GM21526 (cell line): ENCODE results near the gene AUTS2.
A peak's percentile ranks its signal among the peaks of the same experiment; 100 is the strongest.
"Not testable (repeated sequence)": the region's sequence is repeated elsewhere in the genome, so short reads cannot be mapped to it uniquely, and the experiment has no call there.

Source experiments
- ATAC-seq: cut with Tn5 transposase; IDR thresholded peaks from one replicate; pipeline ENCODE4 v1.9.1; 2021; ENCODE audit warnings: moderate library complexity; ENCODE audit not compliant: unreplicated experiment, low FRiP score

AUTS2 gene

DNA sequence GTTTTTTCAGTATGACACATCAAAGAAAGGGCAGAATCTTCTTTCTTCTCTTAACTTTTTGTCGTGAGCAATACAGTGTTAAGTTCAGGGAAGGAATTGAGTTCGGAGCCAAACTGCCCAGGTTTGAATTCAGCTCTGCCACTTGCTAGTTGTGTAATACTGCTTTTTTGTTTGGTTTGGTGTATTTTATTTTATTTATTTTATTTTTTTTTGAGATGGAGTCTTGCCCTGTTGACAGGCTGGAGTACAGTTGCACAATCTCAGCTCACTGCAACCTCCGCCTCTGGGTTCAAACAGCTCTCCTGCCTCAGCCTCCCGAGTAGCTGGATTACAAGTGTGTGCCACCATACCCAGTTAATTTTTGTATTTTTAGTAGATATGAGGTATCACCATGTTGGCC lies 993.9 kb downstream of the AUTS2 start:
- ATAC-seq: no peak

DNA sequence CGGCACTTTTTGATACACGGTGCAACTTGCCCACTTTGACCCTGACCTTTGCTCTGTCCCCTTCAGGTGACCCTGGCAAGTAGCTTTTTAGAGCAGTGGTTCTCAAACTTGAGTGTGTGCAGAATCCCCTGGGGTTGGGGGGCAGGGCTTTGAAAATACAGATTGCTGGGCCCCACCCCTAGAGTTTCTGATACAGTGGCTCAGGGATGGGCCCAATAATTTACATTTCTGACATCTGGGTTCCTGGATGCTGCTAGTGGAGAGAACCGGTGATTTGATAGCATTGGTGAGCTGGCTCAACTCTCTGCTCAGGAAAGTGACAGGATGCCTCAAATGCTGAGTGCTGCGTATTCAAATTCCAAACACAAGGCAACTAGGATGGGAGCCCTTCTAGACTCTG lies 995.9 kb downstream of the AUTS2 start:
- ATAC-seq: no peak

DNA sequence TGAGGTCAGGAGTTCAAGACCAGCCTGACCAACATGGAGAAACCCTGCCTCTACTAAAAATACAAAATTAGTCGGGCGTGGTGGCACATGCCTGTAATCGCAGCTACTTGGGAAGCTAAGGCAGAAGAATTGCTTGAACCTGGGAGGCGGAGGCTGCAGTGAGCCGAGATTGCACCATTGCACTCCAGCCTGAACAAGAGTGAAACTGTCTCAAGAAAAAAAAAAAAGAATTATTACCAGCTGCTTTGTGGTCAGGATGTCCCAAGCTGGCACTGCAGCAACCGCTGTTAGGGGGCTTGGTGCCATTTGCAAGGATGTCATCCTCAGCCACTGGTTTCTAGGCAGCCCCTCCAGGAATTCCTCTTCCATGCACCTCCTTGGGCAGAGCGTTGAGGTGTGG lies 996.6 kb downstream of the AUTS2 start:
- ATAC-seq: not testable (repeated sequence)

DNA sequence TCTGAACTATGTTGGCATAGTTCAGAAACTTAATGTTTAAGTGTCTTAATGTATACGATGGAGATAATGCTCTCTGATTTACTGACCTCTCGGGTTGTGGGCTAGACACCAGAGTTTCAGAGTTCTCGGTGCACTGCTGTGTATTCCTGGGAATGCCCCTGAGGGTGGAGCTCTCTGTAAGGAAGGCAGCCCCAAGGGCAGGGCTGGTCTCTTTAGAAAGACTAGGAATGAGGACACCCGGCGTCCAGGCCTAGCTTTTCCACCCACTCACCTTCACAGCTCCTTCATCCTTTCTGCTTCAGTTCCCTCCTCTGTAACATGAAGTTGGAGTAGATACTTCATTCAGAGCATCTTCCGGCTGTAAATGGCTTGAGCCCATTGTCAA lies 997.1 kb downstream of the AUTS2 start:
- ATAC-seq: no peak

DNA sequence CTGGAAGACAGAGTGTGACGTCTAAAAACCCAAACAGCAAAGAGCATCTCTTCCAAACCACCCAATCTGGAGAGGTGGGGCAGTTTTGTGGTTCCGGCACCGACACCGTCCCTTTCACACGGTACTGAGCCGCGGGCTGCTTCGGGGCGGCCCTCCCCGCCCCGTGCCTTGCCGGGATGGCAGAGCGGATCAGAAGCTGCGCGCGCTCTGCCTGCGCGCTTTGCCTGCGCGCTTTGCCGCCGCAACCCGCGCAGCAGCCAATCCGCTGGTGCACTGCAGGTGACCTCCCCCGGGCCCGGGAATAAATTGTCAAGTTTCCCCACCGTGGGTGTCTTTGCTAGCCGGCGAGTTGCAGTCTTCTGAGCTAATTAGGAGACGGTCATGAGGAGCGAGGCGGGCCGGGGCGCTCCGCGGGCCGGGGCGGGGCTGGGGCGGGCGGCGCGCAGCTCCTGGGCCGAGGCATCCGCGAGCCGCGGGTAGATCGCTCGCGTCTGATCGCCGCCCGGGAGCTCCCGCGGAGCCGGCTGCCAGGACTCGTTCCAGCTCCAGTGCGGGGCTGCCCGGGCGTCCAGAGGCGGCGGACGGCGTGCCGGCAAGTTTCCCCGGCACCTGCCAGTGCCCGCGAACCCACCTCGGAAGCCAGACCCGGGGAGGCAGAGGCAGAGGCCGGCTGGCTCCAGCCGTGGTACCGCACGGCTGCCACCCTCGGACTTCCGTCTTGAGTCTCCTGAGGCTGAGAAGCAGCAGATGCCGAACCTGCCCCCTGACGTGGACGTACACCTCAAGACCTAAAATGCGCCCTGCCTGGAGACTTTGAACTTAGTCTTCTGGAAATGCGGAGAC lies 997.7 kb downstream of the AUTS2 start:
- ATAC-seq: peak; percentile 65

DNA sequence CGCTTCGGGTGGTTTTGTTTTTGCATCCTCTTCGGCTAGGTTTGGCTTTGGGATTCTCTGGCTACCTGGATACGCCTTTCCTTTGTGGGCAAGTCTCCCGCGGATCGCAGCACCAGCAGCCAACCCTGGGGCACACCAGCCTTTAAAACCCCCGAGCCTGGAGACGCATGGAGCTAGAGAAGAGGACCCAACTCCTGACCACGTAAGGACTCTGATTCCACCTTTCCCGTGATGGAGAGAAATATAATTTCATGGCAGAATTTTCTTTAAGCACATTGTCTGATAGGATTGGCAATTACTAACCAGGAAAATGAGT lies 998.3 kb downstream of the AUTS2 start:
- no peak for ATAC-seq

DNA sequence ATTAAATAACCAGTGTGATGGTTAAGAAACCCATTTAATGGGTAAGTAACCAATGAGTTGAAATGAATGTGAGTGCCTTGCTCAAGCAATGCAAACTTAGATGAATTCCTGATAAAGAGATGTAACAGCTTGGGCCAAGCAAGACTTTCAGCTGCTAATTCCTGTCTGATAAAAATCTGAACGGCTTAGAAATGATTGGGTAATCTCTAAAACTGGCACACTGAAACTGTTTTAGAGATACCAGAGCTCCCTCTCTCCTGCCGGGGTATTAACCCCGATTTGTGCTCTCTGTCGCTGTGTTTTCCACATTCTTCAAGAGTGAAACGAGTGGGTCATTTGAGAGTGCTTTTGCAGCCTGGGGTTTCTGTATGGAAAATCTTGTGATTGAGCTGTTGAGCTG lies 998.8 kb downstream of the AUTS2 start:
- no peak for ATAC-seq

DNA sequence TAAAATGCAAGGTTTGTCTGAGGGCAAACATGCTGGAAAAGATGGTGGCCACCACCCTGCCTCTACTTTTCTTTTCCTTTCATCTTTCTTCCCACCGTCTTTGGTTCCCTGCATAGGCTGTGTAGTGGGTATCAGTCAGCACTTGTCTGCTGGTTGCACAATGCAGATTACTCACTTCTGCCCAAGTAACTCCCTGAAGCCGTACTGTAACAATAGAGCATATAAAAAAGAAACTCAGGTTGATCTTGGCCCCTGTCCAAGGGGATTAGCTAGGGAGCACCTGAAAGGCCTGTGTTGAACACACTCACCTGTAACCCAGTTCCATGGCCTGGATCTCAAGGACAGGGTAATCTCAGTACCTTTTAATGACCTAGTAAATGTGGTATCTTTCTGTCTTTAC lies 1000.7 kb downstream of the AUTS2 start:
- ATAC-seq: no peak

DNA sequence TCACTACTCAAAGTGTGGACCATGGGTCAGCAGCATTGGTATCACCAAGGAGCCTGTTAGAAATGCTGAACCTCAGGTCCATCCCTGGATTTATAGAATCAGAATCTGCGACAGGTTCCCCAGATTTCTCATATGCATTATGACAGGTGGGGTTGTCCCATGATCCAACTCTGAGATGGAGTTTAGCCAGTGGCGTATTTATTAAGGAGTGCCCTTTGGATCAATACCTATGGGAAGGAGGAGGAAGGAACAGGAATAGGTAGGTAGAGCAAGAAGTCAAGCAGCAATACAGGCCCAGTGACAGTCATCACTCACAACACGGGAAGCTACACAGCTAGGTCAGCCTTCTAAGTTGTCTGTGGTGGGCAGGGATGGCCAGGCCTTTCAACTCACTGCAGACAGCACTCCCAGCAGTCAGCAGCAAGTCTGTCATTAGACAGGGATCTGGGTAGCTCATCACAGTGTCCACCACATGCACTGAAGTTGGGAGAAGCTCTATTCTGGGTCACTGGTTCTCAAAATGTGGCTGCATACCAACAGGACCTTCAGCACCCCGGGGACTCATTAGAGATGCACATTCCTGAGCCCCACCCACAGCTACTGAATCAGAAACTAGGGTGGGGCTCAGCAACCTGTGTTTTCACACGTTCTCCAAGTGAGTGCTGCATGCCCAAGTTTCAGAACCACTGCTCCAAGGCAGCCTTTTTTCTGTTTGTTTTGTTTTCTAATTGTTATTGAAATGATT lies 1001.3 kb downstream of the AUTS2 start:
- no peak for ATAC-seq

DNA sequence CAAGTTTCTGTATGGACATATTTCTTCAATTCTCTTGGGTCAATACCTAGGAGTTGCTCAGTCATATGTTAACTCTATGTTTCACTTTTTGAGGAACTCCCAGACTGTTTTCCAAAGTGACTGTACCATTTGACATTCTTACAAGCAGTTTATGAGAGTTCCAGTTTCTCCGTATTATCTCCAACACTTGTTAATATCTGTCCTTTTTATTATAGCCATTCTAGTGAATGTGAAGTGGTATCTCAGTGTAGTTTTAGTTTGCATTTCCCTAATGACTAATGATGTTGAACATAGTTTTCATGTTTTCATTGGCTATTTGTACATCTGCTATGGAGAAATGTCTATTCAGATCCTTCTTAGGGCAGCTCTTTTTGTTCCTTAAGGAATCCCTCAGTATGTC lies 1002.7 kb downstream of the AUTS2 start:
- ATAC-seq: no peak

DNA sequence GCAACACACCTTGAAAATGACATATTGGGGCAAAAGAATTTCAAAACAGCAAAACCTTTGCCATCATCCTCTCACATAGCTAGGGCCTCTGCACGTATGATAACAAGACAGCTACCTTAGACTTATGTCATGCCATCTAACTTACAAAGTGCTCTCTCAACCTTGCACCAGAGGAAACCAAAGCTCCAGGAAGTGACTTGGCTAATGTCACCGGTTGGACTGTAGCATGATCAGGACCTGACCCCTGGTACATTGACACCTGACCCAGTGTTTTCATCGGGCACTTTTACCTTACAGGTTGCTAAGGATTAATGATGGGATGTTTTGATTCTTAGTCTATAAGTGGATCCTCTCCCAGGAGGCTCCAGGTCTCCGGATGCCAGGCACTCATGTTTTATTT lies 1003.8 kb downstream of the AUTS2 start:
- ATAC-seq: no peak

DNA sequence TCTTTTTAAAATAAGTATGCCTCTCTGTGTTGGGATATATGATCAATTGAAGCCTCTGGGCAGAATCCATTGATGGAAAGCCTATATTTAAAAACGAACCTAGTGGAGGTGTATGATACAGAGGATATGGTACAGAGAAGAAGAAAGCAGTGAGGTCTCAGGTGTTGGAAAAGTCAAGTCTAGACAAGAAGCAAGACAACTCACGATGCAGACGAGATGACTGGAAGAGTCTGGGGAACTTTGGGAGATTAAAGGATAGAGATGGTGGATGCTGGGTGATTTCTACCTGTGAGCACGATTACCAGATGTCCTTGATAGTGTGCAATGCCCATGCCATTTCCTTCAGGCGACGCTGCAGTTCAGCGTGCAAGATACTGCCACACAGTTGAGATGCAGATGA lies 1009.0 kb downstream of the AUTS2 start:
- ATAC-seq: no peak

DNA sequence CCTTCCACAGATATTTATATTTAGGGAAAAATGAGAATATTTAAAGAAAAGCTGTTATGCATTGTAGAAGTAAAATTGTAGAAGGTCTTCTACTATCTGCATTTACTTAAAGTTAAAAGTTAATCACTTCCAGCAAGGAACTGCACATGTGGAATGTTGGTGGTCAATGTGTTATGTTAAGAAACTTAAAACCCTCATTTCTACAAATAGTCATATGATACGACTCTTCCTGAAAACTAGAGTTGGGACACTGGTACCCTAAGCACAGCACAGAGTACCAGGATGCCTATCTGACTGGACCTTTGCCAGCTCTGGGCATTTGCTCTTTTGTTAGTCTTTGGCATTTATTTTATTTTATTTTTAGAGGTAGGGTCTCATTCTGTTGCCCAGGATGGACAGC lies 1009.5 kb downstream of the AUTS2 start:
- no peak for ATAC-seq

DNA sequence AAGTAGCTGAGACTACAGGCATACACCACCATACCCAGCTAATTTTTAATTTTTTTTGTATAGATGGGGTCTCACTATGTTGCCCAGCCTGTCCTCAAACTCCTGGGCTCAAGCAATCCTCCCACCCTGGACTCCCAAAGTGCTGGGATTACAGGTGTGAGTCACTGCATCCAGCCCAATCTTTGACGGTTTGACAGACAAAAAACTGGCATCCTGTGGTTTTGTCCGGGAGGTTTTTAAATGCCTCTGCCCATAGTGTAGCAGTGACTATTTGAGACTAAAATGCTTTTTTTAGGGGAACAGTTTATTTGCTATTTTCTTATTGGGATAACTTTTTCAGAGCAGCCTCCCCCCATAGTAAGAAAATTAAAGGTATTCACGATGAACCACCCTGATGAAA lies 1010.0 kb downstream of the AUTS2 start:
- no peak for ATAC-seq

DNA sequence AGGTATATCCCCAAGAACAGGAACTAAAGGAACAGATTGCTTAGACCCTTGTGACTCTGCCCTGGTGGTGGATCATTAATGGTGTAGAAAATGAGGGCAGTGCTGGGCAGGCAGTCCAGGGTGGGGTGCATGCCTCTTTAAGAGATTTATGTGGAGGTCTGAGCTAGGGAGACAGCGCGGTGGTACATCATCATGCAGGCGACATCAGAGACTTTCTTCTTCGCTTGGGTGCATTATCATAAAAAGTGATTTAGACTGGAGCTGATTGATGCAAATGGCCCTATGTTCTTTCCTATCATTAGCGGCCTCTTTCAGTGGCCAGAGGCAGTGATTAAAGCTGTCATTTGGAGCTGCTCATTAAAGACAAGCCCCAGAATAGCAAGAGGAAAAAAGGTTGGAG lies 1014.5 kb downstream of the AUTS2 start:
- no peak for ATAC-seq

DNA sequence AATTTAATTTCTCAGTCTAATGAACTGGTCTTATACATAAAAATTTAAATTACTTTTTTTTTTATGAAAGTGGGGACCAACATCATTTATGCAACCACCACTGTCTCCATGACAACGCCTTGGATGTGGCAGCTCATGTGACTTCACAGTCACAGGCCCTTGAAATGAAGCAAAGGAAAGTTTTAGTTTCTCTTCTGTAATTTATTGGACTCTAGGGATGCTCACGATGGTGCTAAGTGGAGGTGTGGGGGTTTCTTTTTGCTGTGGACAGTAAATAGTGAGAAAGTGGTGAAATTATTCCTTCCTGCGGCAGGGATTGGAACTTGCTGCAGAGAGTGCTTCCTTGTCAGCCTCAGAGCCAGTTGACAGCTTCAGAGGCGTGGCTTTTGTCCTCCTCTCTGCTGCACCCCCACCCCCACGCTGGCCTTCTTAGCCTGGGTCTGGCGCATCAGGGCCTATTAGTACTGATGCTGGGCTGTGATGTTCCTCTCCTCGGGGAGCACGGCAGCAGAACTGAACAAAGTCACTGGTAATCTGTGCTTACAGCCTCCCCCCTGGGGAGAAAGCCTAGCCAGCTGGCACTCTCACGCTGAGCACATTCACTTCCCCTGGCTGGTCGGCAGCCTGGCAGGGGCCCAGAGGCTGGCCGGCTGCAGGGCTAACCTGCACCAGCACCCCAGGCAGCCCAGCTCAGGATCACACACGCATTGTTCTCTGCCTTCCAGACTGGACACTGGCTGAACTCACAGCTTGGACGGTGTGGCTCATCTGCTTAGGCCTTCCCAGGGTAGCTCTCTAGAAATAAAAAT lies 1016.2 kb downstream of the AUTS2 start:
- ATAC-seq: no peak

DNA sequence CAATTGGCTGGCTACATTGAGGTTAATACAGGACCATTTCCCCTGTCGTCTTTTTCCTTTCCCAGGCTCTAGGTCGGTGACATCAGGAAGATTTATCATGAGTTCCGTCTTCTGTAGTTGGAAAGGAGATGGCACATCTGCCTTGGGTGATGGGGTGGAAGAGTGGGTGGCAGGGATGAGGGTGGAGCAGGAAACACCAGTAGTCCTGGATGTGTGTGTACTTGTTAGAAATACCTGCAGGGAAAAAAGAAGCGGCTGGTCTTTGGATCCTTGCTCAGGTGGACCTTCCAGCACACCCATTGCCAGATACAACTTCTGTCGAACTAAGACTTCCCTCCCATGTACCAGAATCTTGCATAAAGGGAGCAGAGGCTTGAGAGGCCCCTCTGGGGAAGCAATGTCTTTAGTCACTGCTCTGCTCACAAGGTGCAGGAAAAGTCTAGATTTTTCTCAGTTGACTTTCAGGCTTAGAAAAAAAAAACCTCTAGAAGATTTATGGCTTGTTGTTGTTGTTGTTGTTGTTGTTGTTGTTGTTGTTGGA lies 1016.9 kb downstream of the AUTS2 start:
- ATAC-seq: no peak

DNA sequence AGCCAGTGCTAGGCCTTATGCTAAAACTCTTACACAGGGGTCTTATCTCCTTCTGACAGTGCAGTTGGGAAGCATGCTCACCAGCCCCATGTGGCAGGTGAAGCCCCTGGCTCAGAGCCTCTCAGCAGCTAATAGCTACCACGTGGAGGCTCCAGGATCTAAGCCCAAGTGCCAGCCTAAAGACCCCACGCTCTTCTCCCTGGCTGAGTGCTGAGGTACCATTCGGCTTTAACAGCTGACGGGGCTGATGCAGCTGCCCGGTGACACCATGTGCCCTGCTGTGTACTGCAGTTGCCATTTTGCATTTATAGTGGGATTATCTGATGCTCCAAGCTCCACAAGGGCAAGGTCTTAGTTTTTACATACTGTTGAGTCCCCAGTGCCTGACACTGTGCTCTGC lies 1017.9 kb downstream of the AUTS2 start:
- no peak for ATAC-seq

DNA sequence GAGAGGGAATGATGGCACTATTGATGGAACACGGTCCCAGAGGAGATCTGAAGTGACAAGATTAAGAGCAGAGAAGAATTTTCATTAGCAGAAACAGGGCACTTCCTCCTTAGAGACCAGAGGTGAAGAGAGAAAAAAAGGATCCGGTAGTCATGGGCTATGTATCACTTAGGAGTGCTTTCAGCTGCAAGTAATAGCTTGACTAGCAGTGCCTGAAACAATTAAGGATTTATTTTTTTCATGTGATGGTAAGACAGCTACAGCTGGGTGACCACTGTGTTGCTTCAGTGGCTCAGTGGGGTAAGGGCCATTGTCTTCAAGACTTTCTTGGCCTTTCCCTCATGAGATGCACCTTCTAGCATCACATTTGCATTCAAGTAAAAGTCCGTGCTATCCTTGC lies 1018.5 kb downstream of the AUTS2 start:
- ATAC-seq: no peak

DNA sequence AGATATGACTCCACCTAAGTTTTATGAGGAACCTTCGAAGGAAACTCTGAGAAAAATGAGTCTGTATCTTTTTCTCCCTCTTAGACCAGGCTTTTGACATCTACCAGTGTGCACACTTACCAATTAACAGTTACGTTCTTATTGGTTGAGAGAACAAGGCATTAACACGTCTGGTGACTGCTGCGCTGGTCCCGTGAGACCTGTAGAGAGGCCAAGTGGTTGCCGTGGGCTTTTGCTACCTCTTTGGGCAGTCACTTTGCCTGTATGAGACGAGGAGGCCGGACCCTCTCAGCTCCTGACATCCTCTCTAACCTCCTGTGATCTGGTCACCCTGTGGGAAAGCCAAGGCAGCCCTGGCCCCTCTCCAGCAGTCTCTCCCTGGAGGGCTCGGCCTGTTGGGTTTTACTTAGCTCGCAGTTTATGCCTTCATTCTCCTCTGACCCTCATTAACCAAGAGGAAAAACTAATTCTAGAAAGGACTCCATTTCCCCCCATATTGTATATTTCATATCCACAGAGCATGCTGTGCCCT lies 1019.8 kb downstream of the AUTS2 start:
- ATAC-seq: no peak

DNA sequence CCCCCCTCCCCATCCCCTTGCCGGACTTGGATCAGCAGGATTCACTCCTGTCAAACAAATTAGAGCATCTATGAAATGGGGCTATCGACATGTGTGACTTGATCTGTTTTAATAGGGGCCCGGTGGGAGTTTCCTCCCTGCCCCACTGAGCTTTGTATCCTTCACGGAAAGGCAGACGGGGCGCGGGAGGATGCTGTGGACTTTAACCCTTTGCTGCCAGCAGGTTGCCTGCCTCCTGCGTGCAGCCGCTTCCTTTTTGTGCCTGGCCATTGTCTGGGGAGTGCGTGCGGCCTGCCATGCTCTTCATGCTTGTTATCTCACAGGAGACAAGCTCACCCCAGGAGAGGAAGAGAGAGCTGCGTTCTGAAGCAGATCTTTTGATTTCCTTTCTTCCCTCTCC lies 1020.9 kb downstream of the AUTS2 start:
- no peak for ATAC-seq
